Fibroblast of pulmonary artery (primary cell): ENCODE measurements around the gene KRTAP5-5.
"Not testable (repeated sequence)": the region's sequence is repeated elsewhere in the genome, so short reads cannot be mapped to it uniquely, and the experiment has no call there.

ENCODE experiments used
- DNase-seq: peaks from one replicate; pipeline ENCODE4 v3.0.0-alpha.2; 2010; ENCODE audit warnings: low read depth
- H3K4me3 ChIP-seq: replicated peaks from 2 replicates; pipeline ENCODE4 v1.5.1; 2011; ENCODE audit warnings: low read depth, mild to moderate bottlenecking, control low read depth, low read length, moderate library complexity
- TF ChIP-seq, protein P1 (sequence below): IDR thresholded peaks from 2 replicates; pipeline ENCODE4 v1.5.1; 2011; ENCODE audit warnings: mild to moderate bottlenecking, control low read depth, low read length, inconsistent platforms; ENCODE audit errors: missing control alignments

Gene KRTAP5-5, protein sequence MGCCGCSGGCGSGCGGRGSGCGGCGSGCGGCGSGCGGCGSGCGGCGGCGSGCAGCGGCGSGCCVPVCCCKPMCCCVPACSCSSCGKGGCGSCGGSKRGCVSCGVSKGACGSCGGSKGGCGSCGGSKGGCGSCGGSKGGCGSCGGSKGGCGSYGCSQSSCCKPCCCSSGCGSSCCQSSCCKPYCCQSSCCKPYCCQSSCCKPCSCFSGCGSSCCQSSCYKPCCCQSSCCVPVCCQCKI

DNA sequence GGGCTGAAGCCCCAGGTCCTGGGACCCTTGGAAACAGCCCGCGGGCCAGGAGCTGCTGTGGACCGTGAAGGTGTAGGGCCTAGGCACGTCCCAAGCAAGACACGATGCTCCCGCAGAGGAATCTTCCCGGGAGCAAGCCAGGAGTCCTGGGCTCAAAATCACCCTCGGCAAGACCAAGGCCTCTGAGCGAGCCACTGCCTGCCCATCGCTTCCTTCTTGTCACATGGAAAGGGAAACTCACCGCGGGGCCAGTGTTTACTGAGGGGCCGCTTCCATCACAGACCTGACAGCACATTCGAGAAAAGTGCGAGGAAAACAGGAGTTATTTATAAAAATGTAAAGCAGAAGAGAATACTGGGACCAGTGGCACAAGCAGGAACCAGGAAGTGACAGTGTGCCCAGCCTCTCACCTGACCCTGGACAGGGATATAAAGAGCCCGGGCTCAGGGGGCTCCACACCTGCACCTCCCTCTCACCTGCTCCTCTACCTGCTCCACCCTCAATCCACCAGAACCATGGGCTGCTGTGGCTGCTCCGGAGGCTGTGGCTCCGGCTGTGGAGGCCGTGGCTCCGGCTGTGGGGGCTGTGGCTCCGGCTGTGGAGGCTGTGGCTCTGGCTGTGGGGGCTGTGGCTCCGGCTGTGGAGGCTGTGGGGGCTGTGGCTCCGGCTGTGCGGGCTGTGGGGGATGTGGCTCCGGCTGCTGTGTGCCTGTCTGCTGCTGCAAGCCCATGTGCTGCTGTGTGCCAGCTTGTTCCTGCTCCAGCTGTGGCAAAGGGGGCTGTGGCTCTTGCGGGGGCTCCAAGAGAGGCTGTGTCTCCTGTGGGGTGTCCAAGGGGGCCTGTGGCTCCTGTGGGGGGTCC, at the start of gene KRTAP5-5:
TSS of gene KRTAP5-5 (plus strand) at position 450 of the 860 bp plus-strand sequence. CDS start at position 516, 66 bp downstream.
- TF ChIP-seq, protein P1, sequence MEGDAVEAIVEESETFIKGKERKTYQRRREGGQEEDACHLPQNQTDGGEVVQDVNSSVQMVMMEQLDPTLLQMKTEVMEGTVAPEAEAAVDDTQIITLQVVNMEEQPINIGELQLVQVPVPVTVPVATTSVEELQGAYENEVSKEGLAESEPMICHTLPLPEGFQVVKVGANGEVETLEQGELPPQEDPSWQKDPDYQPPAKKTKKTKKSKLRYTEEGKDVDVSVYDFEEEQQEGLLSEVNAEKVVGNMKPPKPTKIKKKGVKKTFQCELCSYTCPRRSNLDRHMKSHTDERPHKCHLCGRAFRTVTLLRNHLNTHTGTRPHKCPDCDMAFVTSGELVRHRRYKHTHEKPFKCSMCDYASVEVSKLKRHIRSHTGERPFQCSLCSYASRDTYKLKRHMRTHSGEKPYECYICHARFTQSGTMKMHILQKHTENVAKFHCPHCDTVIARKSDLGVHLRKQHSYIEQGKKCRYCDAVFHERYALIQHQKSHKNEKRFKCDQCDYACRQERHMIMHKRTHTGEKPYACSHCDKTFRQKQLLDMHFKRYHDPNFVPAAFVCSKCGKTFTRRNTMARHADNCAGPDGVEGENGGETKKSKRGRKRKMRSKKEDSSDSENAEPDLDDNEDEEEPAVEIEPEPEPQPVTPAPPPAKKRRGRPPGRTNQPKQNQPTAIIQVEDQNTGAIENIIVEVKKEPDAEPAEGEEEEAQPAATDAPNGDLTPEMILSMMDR: no peak
- H3K4me3 ChIP-seq: no peak within 1 kb of the TSS
- DNase-seq: no peak

GRCh38 chr11:1581976-1582375, 47.6 kb upstream of the KRTAP5-5 start:
- no peak overlapping the region for H3K4me3 ChIP-seq

GRCh38 chr11:1582909-1583308, 46.7 kb upstream of the KRTAP5-5 start:
- H3K4me3 ChIP-seq, DNase-seq: not testable (repeated sequence)

More at GRCh38 chr11:1581976-1582375, 47.6 kb upstream of the KRTAP5-5 start:
- TF ChIP-seq, protein P1: no peak
- DNase-seq: no peak

DNA sequence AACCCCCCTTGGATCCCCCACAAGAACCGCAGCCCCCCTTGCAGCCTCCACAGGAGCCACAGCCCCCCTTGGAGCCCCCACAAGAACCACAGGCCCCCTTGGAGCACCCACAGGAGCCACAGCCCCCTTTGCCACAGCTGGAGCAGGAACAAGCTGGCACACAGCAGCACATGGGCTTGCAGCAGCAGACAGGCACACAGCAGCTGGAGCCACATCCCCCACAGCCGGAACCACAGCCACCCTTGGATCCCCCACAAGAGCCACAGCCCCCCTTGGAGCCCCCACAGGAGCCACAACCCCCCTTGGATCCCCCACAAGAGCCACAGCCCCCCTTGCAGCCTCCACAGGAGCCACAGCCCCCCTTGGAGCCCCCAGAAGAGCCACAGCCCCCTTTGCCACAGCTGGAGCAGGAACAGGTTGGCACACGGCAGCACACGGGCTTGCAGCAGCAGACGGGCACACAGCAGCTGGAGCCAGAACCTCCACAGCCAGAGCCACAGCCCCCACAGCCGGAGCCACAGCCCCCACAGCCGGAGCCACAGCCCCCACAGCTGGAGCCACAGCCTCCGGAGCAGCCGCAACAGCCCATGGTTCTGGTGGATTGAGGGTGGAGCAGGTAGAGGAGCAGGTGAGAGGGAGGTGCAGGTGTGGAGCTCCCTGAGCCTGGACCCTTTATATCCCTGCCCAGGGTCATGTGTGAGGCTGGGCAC, 44.8 kb upstream of the KRTAP5-5 start, which contains the start of gene KRTAP5-1:
TSS of gene KRTAP5-1 (minus strand) at position 623 of the 710 bp plus-strand sequence. CDS start at position 589, 34 bp downstream.
- H3K4me3 ChIP-seq, DNase-seq: not testable (repeated sequence)

- DNase-seq: no peak
- TF ChIP-seq, protein P1: no peak
- H3K4me3 ChIP-seq: no peak overlapping the region
These were observed 42.9 kb upstream of the KRTAP5-5 start for GRCh38 chr11:1586699-1587098.

GRCh38 chr11:1589191-1589963, 40.2 kb upstream of the KRTAP5-5 start:
- not testable (repeated sequence) for DNase-seq, H3K4me3 ChIP-seq

GRCh38 chr11:1589996-1590395, 39.6 kb upstream of the KRTAP5-5 start:
- TF ChIP-seq, protein P1: no peak
- DNase-seq: no peak
- no peak overlapping the region for H3K4me3 ChIP-seq
